ENCODE data around the gene OIT3.
A peak's percentile ranks its signal among the peaks of the same experiment; 100 is the strongest.
"Not testable (repeated sequence)": the region's sequence is repeated elsewhere in the genome, so short reads cannot be mapped to it uniquely, and the experiment has no call there.

OIT3 gene

DNA sequence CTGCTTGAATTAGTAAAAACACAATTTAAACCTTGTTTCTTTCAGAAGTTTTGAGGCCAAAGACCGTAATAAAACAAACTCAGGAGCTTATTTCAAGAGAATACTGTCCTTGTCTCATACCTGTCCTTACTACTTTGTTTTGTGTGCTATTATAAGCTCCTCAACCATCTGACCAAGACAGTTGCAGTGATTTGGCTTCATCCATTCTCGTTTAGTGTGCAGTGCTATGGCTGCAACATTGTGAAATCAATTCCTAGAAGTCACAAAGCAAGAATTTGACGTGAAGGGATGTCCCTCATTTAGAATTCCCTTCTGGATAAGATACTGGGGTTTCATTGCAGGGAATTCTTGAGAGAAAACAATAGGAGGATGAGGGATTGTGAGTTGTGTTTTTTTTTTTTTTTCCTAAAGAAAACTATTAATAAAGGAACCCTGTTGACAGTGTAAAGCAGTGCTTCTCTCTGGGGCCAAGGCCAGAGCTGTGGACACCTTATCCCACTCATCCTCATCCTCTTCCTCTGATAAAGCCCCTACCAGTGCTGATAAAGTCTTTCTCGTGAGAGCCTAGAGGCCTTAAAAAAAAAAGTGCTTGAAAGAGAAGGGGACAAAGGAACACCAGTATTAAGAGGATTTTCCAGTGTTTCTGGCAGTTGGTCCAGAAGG lies at the start of gene OIT3:
OIT3 (plus strand) TSS at position 604 of the 663 bp plus-strand sequence. CDS start 60 bp downstream, outside the sequence.
- DNase-seq, result no peak

DNA sequence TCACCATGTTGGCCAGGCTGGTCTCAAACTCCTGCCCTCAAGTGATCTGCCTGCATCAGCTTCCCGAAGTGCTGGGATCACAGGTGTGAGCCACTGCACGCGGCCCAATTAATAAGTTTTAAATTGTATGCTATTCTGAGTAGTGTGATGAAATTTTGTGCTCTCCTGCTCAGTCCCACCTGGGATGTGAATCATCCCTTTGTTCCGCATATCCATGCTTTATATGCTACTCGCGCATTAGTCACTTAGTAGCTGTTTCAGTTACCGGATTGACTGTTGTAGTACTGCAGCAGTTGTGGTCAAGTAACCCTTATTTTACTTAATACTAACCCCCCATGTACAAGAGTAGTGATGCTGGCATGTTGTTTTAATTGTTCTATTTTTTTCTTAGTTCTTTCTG lies 47.3 kb upstream of the OIT3 start:
- no peak for DNase-seq

DNA sequence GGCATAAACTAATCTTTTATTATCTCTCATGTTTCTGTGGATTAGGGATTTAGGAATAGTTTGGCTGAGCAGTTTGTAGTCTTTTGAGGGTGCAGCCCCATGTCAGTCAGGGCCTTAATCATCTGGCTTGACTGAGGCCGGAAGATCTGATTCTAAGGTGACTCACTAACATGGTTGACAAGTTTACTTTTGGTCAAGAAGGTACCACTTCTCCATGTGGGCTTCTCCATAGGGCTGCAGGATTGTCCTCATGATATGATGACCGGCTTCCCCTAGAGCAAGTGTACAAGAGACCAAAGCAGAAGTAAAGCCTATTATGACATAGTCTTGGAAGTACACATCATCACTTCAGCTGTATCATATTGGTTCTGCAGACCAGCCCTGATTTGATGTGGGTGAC lies 45.9 kb upstream of the OIT3 start:
- no peak for DNase-seq

DNA sequence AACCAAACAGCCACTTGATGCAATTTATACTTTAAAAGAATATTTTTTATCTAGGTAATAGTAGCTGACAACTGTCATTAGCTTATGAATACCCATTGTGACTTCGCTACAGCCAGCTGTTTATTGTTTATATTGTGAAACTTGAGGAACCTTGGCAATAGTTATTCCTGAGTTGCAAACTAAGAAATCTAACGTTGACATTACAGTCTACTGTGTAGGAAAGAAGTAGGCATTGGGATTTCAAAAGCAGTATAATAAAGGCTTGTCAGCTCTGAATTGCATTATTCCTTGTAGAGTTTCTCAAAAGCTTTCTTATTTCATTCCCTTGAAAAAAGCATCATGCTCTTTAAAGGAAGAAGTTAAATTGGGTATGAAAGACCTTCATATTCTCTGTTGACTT lies 42.7 kb upstream of the OIT3 start:
- DNase-seq, result no peak

DNA sequence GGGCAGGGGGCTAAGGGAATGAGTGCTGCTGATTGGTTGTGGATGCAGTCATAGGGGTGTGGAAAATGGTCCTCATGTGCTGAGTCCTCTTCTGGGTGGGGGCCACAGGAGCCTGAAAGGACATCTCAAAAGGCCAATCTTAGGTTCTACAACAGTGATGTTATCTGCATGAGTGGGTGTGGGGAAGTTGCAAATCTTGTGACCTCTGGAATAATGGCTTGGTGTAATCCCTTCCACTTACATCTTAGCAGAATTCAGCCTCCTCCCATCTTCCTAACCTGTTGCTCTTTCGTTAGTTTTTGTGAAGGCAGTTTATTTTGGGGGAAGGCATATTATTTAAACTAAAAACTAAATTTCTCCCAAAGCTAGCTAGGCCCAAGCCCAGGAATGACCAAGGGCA lies 42.0 kb upstream of the OIT3 start:
- DNase-seq, result no peak

DNA sequence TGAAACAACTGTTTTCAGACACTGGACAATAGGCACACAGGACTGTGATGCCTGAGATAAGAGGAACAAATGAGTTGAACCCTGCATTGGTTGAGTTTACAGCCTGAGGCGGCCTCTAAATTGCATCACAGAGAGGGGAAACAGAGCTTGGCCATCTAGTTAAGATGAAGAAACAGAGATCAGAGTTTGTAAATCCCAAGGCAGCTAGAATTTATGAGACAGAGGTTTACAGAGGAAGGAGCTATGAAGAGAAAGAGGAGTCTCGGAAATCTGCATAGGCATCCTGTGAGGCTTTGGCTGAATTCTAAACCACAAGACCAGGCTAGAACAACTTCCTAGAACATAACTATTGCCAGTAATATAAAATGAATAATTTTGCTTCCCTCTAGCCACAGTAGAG lies 41.0 kb upstream of the OIT3 start:
- DNase-seq, result no peak

DNA sequence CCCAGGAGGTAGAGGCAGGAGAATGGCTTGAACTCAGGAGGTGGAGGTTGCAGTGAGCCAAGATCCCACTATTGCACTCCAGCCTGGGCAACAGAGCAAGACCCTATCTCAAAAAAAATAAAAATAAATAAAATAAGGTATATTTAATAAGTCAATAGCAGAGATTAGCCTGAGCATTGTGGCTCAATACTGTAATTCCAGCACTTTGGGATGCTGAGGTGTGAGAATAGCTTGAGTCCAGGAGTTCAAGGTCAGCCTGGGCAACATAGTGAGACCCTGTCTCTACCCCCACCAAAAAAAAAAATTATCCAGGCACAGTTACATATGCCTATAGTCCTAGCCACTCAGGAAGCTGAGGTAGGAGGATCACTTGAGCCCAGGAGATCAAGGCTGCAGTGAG lies 38.4 kb upstream of the OIT3 start:
- no peak for DNase-seq

DNA sequence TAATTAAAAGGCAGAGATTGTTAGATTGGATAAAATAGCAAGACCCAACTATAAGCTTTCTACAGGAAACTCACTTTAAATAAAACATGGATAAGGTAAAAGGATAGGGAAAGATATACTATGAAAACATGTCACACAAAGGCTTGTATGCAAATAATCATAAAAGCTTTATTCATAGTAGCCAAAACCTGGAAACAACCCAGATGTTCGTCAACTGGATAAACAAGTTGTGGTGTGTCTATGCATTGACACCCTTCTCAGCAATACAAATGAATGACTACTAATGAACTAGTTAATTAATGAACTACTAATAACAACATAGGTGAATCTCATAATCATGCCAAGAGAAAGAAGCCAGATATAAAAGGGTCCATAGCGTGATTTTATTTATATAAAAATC lies 37.7 kb upstream of the OIT3 start:
- no peak for DNase-seq

DNA sequence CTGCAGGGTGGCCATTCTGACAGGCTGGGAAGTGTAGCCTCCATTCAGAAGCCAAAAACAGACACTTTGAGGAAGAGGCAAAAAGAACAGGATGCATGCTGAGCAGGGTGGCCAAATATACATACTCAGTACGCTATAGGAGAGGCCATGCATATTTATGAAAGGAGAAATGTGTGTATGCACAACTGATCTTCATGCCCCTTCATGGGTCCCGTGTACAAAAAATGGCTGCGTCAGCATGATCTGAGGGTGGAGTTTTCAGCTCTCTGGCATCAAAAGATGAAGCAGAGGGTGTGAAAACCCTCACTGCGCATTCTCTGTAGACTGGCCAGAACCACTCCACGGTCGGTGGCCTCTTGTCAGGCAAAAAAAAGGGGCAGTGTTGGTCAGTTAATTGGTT lies 35.5 kb upstream of the OIT3 start:
- no peak for DNase-seq

DNA sequence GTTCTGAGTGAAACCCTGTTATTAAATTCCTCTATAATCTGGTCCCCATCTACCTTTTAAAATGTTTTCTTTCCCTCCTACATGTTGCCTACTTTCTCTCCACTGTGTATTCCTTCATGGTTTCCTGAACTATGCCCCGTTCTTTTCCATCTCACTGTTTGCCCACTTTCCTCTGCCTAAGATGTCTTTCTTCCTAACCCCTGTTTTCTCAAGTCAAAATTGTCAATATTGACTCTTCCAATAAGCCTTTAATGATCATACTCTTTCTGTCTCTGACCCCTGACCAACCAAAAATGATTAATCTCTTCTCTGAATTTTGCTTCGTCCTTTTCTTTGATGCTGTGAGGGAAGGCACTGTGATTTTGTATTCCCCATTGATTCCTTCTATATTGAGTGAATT lies 30.6 kb upstream of the OIT3 start:
- no peak for DNase-seq

DNA sequence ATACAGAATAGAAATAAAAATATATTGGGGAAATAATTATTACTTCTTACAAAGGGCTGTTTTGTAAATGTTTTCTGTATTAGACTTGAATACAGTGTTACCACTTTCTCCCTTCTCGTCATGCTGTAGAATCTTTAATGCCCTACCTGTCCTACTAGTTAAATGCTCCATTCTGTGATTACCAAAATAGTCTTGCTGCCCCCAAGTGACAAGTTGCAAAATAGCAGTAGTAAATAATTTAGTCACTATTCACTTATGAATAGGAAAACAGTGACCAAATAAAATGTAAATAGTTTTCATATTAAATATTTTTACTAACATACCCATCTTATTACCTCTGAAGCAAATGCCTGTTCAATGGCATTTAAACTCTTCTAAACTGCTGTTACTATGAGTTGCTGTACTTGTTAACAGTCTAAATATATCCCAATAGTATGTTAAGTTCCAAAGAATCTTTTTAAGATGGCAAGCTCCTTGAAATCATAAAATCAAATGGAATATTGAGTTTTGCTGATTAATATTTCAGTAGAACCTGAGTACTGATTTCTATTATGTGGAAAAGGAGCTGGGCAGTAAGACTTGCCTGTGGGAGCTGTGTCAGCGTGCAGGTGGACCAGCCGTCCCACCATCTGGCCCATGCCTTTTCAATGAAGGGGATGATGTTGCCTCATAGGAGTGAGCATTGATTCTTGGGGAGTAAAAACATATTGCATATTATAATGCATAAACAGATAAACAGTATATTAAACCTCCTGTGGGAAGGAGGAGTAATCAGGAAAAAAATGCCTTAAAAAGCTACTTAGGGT lies 18.1 kb upstream of the OIT3 start:
- no peak for DNase-seq

DNA sequence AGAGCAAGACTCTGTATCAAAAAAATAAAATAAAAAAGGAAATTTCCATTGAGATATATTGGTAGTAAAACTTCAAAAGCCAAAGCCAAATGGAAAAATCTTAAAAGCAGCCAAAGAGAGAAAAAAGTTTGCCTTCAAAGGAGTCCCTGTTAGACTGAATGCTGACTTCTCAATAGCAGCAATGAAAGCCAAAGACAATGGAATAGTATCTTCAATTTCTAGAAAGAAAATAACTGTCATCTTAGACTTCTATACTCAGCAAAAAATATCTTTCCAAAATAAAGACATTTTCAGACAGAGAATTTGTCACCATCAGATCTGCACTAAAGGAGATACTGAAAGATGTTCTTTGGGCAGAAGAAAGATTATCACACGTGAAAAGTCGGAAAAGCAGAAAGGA lies 14.3 kb upstream of the OIT3 start:
- no peak for DNase-seq

DNA sequence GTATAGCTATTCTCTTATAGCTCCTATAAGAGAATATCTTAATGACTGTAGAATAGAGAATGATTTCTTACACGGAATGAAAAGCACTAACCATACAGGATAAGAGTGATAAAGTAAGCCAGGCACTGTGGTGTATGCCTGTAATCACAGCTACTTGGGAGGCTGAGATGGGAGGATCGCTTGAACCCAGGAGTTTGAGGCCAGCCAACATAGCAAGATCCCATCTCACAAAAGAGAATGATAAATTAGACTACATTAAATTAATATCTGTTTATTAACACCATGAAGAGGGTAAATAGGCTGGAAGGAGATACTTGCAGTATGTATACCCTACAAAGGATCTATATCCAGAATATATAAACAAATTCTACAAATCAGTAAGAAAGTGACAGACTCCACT lies 12.2 kb upstream of the OIT3 start:
- no peak for DNase-seq

DNA sequence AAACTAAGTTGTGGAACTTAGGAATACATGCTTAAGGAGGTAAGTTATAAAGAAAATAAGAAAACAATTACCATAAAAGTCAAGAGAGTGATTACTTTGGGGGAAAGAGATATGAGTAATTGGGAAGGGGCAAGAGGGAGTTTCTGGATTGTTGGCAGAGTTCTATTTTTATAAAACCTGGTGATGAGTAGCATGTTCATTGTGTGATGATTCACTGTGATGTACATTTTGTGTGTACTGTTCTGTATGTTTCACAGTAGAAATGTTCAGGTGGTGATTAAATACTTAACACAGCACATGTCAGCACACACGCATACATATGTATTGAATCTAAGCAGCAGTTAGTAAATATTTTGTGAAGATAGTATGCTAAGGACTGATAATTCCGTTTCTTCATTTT lies 9.7 kb upstream of the OIT3 start:
- no peak for DNase-seq

DNA sequence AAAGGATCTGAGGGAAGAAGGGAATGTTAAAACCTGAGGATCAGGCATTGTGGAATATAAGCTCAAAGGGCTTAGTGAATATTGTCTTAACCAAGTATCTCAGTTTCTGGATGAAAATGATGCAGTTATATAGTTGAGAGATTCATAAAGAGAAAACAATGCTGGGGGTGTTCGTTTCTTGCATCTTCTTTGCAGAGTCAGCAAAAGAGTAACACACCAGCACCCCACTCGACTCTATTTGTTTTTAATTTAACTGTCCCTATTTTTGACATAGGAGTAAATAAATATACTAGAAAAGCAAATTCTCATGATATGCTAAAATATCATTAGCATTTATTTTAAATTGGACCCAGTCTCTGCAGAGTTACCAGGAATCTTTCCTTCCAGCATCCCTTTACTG lies 7.6 kb upstream of the OIT3 start:
- DNase-seq, result no peak

DNA sequence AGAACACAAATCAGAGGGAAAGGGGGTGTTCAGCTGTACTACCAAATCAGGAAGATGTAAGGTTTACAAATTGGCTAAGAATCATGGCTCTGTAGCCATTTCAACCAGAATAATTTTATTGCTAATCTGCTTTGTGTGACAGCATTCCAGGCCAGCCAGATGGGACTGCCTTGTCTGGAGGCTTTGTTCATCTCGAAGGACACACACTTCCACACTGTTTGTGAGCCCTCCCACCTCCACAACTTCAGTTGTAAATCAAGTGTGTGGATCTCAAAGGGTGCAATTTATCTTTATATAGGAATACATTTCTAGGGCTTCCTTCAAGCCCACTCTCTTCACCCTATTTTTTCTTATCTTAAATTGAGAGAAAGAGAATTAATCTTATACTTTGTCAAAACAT lies 6.9 kb upstream of the OIT3 start:
- DNase-seq, result peak; percentile 13

DNA sequence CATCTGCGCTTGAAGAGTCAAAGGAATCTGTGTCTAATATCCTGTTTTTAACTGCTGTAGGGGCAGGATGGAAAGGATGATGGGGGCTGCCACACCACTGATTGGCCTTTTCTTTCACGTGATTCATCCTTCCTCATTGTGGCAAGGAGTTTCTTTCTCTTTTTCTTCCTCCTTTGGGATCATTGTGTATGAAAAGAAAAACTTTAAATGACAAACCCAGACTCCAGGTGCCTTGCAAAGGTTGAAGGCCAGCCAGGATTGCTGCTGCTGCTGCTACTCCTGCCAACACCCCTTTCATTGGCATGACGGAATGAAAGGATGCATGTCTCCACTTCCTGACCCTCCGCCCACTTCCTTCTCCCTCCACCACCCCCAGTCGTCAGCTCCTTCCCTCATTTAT lies 6.5 kb upstream of the OIT3 start:
- no peak for DNase-seq

DNA sequence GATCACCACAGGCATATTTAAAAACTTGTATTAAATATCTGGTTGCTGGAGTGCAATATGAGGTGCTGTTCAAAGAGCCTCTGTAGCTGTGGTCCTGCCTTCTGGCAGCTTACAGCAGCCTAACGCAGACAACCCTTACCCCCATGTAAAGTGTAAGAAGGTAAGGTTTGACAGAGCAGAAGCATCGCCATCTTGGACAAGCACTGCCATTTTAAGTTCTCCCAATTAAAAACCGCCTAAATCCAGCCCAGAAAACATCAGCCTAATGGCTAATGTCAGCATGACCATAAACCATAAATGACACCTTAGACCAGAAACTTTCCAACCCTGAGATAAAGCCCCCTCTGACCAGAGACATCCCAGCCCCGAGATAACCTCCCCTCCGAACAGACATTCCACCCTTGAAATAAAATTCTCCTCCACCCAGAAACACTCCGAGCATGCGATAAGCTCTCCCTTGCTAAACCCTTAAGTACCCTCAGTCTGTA lies 5.3 kb upstream of the OIT3 start:
- no peak for DNase-seq

DNA sequence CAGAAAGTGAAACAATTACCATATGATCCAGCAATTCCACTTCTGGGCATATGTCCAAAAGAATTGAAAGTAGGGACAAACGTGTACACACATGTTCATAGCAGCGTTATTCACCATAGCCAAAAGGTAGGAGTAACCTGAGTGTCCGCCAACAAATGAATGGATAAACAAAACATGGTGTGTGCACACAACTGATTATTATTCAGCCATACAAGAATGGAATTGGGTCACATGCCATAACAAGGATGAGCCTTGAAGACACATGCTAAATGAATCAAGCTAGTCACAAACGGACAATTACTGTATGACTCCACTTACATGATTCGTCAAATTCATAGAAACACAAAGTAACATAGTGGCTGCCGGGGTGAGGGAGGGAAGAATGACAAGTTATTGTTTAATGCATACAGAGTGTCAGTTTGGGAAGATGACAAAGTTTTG lies 4.1 kb upstream of the OIT3 start:
- DNase-seq, result no peak

DNA sequence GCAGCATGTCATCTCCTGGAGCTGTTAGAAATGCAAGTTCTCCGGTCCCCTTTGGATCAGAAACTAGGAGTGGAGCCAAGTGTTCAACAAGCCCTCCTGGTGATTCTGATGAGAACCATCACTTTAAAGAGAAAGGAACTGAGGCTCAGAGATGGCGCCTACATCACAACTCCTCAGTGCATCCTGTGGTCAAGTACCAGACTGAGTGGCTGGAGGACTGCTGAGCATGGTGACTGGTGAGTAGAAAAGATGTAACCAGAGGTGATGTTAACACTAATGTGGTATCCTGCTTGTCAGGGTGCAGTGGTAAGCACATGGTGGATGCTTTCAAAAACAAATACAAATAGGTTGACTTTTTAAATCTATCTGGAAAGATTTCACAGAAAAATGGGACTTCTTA lies 3.5 kb upstream of the OIT3 start:
- DNase-seq, result no peak

DNA sequence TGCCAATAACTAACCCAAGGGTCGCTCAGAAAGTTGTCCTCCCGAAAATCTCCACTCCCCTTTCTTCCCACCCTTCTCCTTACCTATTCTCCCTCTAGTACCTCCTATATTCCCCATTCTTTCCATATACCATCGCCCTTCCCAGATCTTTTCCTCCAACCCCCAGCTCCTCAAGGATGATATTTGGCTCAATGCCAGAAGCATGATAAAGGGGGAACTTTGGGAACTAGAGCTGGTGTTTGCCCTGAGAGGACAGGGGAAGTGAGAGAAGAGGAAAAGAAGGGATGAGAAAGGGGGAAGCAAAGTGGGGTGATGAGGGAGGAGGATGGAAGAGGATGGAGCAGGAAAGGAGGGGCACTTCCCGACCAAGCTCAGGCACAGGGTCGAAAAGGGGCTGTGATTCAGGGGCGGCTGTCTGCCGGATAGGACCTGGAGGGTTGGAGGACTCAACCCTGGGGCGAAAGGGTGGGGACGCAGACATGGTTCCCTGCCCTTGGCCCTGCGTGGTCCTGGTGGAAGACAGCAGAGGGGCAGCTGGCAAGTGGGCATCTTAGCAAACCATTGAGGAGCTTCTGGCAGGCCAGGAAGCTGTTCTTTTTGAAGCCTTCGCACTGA lies 1.8 kb downstream of the OIT3 start:
- DNase-seq, result no peak

DNA sequence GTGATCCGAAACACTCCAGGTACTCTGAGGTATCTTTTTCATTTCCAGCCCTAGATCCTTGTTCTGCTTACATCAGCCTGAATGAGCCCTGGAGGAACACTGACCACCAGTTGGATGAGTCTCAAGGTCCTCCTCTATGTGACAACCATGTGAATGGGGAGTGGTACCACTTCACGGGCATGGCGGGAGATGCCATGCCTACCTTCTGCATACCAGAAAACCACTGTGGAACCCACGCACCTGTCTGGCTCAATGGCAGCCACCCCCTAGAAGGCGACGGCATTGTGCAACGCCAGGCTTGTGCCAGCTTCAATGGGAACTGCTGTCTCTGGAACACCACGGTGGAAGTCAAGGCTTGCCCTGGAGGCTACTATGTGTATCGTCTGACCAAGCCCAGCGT lies 5.1 kb downstream of the OIT3 start:
- no peak for DNase-seq

DNA sequence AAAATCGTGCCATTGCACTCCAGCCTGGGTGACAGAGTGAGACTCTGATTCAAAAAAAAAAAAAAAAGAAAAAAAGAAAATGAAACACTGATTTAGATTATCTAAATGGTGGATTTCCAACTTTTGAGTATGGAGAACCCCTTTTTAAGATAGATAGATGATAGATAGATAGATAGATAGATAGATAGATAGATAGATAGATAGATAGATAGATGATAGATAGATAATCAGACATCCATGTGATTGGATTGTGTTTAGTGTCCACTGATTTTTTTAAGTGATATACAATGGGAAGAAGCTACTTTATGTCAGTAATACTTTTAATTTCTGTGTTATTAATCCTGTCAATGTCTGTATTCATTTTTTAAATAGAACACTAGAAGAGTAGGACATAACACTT lies 6.0 kb downstream of the OIT3 start:
- no peak for DNase-seq

DNA sequence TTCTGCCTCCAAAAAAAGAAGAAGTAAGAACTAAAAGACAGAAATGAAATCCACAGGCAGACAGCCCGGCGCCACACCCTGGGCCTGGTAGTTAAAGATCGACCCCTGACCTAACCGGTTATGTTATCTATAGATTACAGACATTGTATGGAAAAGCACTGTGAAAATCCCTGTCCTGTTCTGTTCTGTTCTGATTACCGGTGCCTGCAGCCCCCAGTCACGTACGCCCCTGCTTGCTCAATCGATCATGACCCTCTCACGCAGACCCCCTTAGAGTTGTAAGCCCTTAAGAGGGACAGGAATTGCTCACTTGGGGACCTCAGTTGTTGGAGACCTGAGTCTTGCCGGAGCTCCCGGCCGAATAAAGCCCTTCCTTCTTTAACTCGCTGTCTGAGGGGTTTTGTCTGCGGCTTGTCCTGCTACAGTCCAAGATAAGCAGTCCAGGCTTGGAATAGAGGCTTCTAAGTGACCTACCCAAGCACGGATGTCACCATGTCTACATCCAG lies 10.5 kb downstream of the OIT3 start:
- not testable (repeated sequence) for DNase-seq

Measured in retina (tissue), 1 donor.